ENCODE results near the gene ZC3H15. TPM values are rescaled to one million over a fixed set of nuclear protein-coding genes. Genes with fewer than 3 reads are reported as not detected.
"Not testable (repeated sequence)": the region's sequence is repeated elsewhere in the genome, so short reads cannot be mapped to it uniquely, and the experiment has no call there.

The ZC3H15 gene
- total RNA-seq, 1 experiment from 2014 or later = 98.8 TPM

- H3K36me3 Mint-ChIP-seq (ENCODE audit: insufficient read depth, unreplicated experiment) = peaks cover 43% of the 10 kb centered on the region
- H3K4me1 Mint-ChIP-seq (ENCODE audit: insufficient read depth, unreplicated experiment) = no peaks in the 10 kb centered on the region
- intact Hi-C loops (cut with micrococcal nuclease) = no loop called here
- TF ChIP-seq, protein P1, sequence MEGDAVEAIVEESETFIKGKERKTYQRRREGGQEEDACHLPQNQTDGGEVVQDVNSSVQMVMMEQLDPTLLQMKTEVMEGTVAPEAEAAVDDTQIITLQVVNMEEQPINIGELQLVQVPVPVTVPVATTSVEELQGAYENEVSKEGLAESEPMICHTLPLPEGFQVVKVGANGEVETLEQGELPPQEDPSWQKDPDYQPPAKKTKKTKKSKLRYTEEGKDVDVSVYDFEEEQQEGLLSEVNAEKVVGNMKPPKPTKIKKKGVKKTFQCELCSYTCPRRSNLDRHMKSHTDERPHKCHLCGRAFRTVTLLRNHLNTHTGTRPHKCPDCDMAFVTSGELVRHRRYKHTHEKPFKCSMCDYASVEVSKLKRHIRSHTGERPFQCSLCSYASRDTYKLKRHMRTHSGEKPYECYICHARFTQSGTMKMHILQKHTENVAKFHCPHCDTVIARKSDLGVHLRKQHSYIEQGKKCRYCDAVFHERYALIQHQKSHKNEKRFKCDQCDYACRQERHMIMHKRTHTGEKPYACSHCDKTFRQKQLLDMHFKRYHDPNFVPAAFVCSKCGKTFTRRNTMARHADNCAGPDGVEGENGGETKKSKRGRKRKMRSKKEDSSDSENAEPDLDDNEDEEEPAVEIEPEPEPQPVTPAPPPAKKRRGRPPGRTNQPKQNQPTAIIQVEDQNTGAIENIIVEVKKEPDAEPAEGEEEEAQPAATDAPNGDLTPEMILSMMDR (IDR thresholded peaks at IDR 0.05; ENCODE audit: unreplicated experiment) = no peak
- H3K9me3 Mint-ChIP-seq (ENCODE audit: unreplicated experiment) = no peaks in the 10 kb centered on the region
- H3K4me3 Mint-ChIP-seq (ENCODE audit: unreplicated experiment) = no peak overlapping the region
- no TSS peak for BruUV-seq (replicated peaks)
- no peaks in the 10 kb centered on the region for H3K27me3 Mint-ChIP-seq (ENCODE audit: insufficient read depth, unreplicated experiment)
- ChIA-PET POLR2A (interaction anchor here (0.6 to 2.7 kb wide), 7 partner anchors 11 to 163 kb away, joined by 3 to 17 read pairs (median 3); partner anchors contain the start of genes ITGAV and ZC3H15), CTCF (interaction anchor here (0.8 to 2.4 kb wide), 3 partner anchors 14 to 124 kb away, joined by 3 to 8 read pairs (median 3); no protein-coding TSS in a partner anchor)
- no peak for DNase-seq (ENCODE audit: unreplicated experiment)
- H3K27ac Mint-ChIP-seq (ENCODE audit: low read depth, unreplicated experiment) = no peak overlapping the region
Observed at GRCh38 chr2:186517090-186517489, 31.0 kb downstream of the ZC3H15 start.

- Mint-ChIP-seq H3K27me3 (ENCODE audit: insufficient read depth, unreplicated experiment) (no peaks in the 10 kb centered on the region), H3K4me1 (ENCODE audit: insufficient read depth, unreplicated experiment) (no peaks in the 10 kb centered on the region), H3K9me3 (ENCODE audit: unreplicated experiment) (no peaks in the 10 kb centered on the region), H3K36me3 (ENCODE audit: insufficient read depth, unreplicated experiment) (peaks cover 41% of the 10 kb centered on the region), H3K4me3 (ENCODE audit: unreplicated experiment) (no peak overlapping the region), H3K27ac (ENCODE audit: low read depth, unreplicated experiment) (no peak overlapping the region)
- intact Hi-C loops (cut with micrococcal nuclease) = no loop called here
- BruUV-seq (replicated peaks) = no TSS peak
- TF ChIP-seq, protein P1 (IDR thresholded peaks at IDR 0.05; ENCODE audit: unreplicated experiment) = no peak
- ChIA-PET CTCF (interaction anchor here (1.7 to 2.4 kb wide), 2 partner anchors 14 to 123 kb away, joined by 4 to 8 read pairs; no protein-coding TSS in a partner anchor), POLR2A (interaction anchor here (0.6 to 2.9 kb wide), 6 partner anchors 9 to 123 kb away, joined by 3 to 17 read pairs (median 4); partner anchors contain the start of gene ITGAV)
- DNase-seq (ENCODE audit: unreplicated experiment) = no peak
Observed at GRCh38 chr2:186518291-186518690, 32.2 kb downstream of the ZC3H15 start.

DNA sequence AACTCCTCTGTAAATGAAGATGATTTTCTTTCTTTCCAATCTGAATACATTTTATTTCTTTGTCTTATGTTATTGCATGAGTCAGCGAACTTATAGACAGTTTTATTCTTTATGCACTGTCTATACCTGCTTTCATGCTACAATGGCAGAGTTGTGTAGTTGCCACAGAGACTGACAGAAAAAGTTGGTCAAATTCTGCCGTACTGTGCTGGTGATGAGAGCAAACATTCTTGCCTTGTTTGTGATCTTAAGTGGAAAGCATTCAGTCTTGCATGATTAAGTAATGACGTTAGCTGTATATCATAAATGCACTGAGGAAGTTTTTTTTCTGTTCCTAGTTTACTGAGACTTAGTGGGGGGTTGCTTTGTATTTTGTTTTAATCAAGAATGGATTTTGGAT is 32.9 kb downstream of the ZC3H15 start:
- no peak overlapping the region for H3K4me3 Mint-ChIP-seq (ENCODE audit: unreplicated experiment)
- no TSS peak for BruUV-seq (replicated peaks)
- H3K4me1 Mint-ChIP-seq (ENCODE audit: insufficient read depth, unreplicated experiment) = no peaks in the 10 kb centered on the region
- no peak overlapping the region for H3K27ac Mint-ChIP-seq (ENCODE audit: low read depth, unreplicated experiment)
- intact Hi-C loops (cut with micrococcal nuclease) = no loop called here
- CTCF ChIA-PET = interaction anchor here (1.3 to 1.7 kb wide), 2 partner anchors 14 to 123 kb away, joined by 4 to 6 read pairs; no protein-coding TSS in a partner anchor
- TF ChIP-seq, protein P1 (IDR thresholded peaks at IDR 0.05; ENCODE audit: unreplicated experiment) = no peak
- peaks cover 42% of the 10 kb centered on the region for H3K36me3 Mint-ChIP-seq (ENCODE audit: insufficient read depth, unreplicated experiment)
- no peaks in the 10 kb centered on the region for H3K27me3 Mint-ChIP-seq (ENCODE audit: insufficient read depth, unreplicated experiment)
- POLR2A ChIA-PET = interaction anchor here (0.6 to 2.9 kb wide), 7 partner anchors 10 to 116 kb away, joined by 3 to 10 read pairs (median 3); no protein-coding TSS in a partner anchor
- DNase-seq (ENCODE audit: unreplicated experiment) = no peak
- no peaks in the 10 kb centered on the region for H3K9me3 Mint-ChIP-seq (ENCODE audit: unreplicated experiment)

DNA sequence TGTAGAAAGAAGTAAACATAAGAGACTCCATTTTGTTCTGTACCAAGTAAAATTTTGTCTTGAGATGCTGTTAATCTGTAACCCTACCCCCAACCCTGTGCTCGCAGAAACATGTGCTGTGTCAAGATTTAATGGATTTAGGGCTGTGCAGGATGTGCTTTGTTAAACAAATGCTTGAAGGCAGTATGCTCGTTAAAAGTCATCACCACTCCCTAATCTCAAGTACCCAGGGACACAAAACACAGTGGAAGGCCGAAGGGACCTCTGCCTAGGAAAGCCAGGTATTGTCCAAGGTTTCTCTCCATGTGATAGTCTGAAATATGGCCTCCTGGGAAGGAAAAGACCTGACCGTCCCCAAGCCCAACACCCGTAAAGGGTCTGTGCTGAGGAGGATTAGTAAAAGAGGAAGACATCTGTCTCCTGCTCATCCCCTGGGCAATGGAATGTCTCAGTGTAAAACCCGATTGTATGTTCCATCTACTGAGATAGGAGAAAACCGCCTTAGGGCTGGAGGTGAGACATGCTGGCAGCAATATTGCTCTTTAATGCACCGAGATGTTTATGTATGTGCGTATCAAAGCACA is 35.6 kb downstream of the ZC3H15 start:
- H3K4me1 Mint-ChIP-seq (ENCODE audit: insufficient read depth, unreplicated experiment); H3K27ac Mint-ChIP-seq (ENCODE audit: low read depth, unreplicated experiment); DNase-seq (ENCODE audit: unreplicated experiment); H3K4me3 Mint-ChIP-seq (ENCODE audit: unreplicated experiment); H3K27me3 Mint-ChIP-seq (ENCODE audit: insufficient read depth, unreplicated experiment); CTCF ChIA-PET; H3K9me3 Mint-ChIP-seq (ENCODE audit: unreplicated experiment); BruUV-seq (replicated peaks); intact Hi-C loops (cut with micrococcal nuclease): not testable (repeated sequence)
- H3K36me3 Mint-ChIP-seq (ENCODE audit: insufficient read depth, unreplicated experiment) = peaks cover 44% of the 10 kb centered on the region
- POLR2A ChIA-PET = interaction anchor here (0.7 to 1.6 kb wide), 4 partner anchors 9 to 68 kb away, joined by 3 to 5 read pairs (median 3); partner anchors contain the start of gene ITGAV

Measured in MCF 10A (cell line).